Measurements from ENCODE around the gene IGFL3.

The IGFL3 gene

GRCh38 chr19:46076951-46077814, 47.3 kb downstream of the IGFL3 start:
- TF ChIP-seq YY1 (IDR thresholded peaks at IDR 0.05; ENCODE audit: low read depth) (no peak), FOXM1 (IDR thresholded peaks at IDR 0.05; ENCODE audit: borderline replicate concordance, low read depth) (no peak), ZBTB7A (IDR thresholded peaks at IDR 0.05; ENCODE audit: low read depth) (0 out of 2 replicates have a peak, but pooled peaks have one; percentile 47), TAF1 (IDR thresholded peaks at IDR 0.05; ENCODE audit: low read depth) (no peak), EGR1 (IDR thresholded peaks at IDR 0.05) (0 out of 2 replicates have a peak, but pooled peaks have one; percentile 24), RAD21 (IDR thresholded peaks at IDR 0.05; ENCODE audit: low read depth) (peak; percentile 93), CREB1 (IDR thresholded peaks at IDR 0.05; ENCODE audit: low read depth) (no peak), MAX (IDR thresholded peaks at IDR 0.05) (0 out of 2 replicates have a peak, but pooled peaks have one; percentile 12)

- TF ChIP-seq EP300 (IDR thresholded peaks at IDR 0.05; ENCODE audit: borderline replicate concordance) (no peak), USF1 (IDR thresholded peaks at IDR 0.05) (no peak), ZBTB7A (IDR thresholded peaks at IDR 0.05; ENCODE audit: low read depth) (no peak), FOXM1 (IDR thresholded peaks at IDR 0.05; ENCODE audit: borderline replicate concordance, low read depth) (no peak), CREB1 (IDR thresholded peaks at IDR 0.05; ENCODE audit: low read depth) (no peak), MAX (IDR thresholded peaks at IDR 0.05) (no peak), REST (IDR thresholded peaks at IDR 0.05; ENCODE audit: low read depth) (no peak), YY1 (IDR thresholded peaks at IDR 0.05; ENCODE audit: low read depth) (no peak), RAD21 (IDR thresholded peaks at IDR 0.05; ENCODE audit: low read depth) (no peak)
Measured at GRCh38 chr19:46076031-46076880, 48.2 kb downstream of the IGFL3 start.

GRCh38 chr19:46073268-46073922, 51.1 kb downstream of the IGFL3 start:
- no peak for TF ChIP-seq REST (IDR thresholded peaks at IDR 0.05; ENCODE audit: low read depth)
- TF ChIP-seq CREB1 (IDR thresholded peaks at IDR 0.05; ENCODE audit: low read depth): no peak
- no peak for TF ChIP-seq RAD21 (IDR thresholded peaks at IDR 0.05; ENCODE audit: low read depth)
- TF ChIP-seq FOXM1 (IDR thresholded peaks at IDR 0.05; ENCODE audit: borderline replicate concordance, low read depth): no peak
- no peak for TF ChIP-seq EP300 (IDR thresholded peaks at IDR 0.05; ENCODE audit: borderline replicate concordance)
- no peak for TF ChIP-seq TAF1 (IDR thresholded peaks at IDR 0.05; ENCODE audit: low read depth)
- no peak for TF ChIP-seq YY1 (IDR thresholded peaks at IDR 0.05; ENCODE audit: low read depth)
- TF ChIP-seq ZBTB7A (IDR thresholded peaks at IDR 0.05; ENCODE audit: low read depth): no peak
